Medulla oblongata (tissue), 1 donor: ENCODE data around the gene SLA2.
"Not testable (repeated sequence)": the region's sequence is repeated elsewhere in the genome, so short reads cannot be mapped to it uniquely, and the experiment has no call there.

Experiments used
- DNase-seq: peaks from one replicate; pipeline ENCODE4 v3.0.0-alpha.2; 2015; ENCODE audit errors: extremely low spot score

SLA2 gene

GRCh38 chr20:36645998-36646397 lies at the start of gene SLA2:
Gene SLA2, minus strand, starts transcription at chr20:36646196. Its CDS starts 4,861 bp downstream, at chr20:36641335.
- no peak for DNase-seq

GRCh38 chr20:36695467-36695866 lies 49.5 kb upstream of the SLA2 start:
- not testable (repeated sequence) for DNase-seq

- no peak for DNase-seq
Observed at GRCh38 chr20:36688630-36689029, 42.6 kb upstream of the SLA2 start.

- DNase-seq, result no peak
Observed at GRCh38 chr20:36687850-36688249, 41.9 kb upstream of the SLA2 start.

- no peak for DNase-seq
Observed at GRCh38 chr20:36686944-36687343, 40.9 kb upstream of the SLA2 start.

- no peak for DNase-seq
Observed at GRCh38 chr20:36686504-36686903, 40.5 kb upstream of the SLA2 start.

- no peak for DNase-seq
Observed at GRCh38 chr20:36684747-36685146, 38.8 kb upstream of the SLA2 start.

GRCh38 chr20:36682311-36682710 lies 36.3 kb upstream of the SLA2 start:
- DNase-seq, result no peak

- no peak for DNase-seq
Observed at GRCh38 chr20:36677422-36677771, 31.4 kb upstream of the SLA2 start.

- DNase-seq, result no peak
Observed at GRCh38 chr20:36676701-36677421, 30.9 kb upstream of the SLA2 start.

GRCh38 chr20:36675545-36675944 lies 29.5 kb upstream of the SLA2 start:
- DNase-seq, result not testable (repeated sequence)

- DNase-seq, result no peak
Observed at GRCh38 chr20:36672991-36673390, 27.0 kb upstream of the SLA2 start.

- no peak for DNase-seq
Observed at GRCh38 chr20:36670665-36671357, 24.8 kb upstream of the SLA2 start.

GRCh38 chr20:36666181-36666740 lies 20.3 kb upstream of the SLA2 start:
- peak; percentile 19 for DNase-seq

GRCh38 chr20:36663031-36663430 lies 17.0 kb upstream of the SLA2 start:
- DNase-seq, result no peak

- no peak for DNase-seq
Observed at GRCh38 chr20:36658300-36658699, 12.3 kb upstream of the SLA2 start.

- no peak for DNase-seq
Observed at GRCh38 chr20:36656733-36657132, 10.7 kb upstream of the SLA2 start.

- DNase-seq, result no peak
Observed at GRCh38 chr20:36655004-36655403, 9.0 kb upstream of the SLA2 start.

GRCh38 chr20:36654506-36654905 lies 8.5 kb upstream of the SLA2 start:
- no peak for DNase-seq

- DNase-seq, result no peak
Observed at GRCh38 chr20:36653456-36653855, 7.5 kb upstream of the SLA2 start.

- no peak for DNase-seq
Observed at GRCh38 chr20:36647196-36648121, 1.5 kb upstream of the SLA2 start.

GRCh38 chr20:36646678-36647077 lies 682 bp upstream of the SLA2 start:
- no peak for DNase-seq
